WTC11 (cell line): ENCODE data around the gene ZNF367. TPM values are rescaled to one million over a fixed set of nuclear protein-coding genes. Genes with fewer than 3 reads are reported as not detected.

ENCODE experiments used
- ATAC-seq: fragments of 200-7000 bp; cut with Tn5 transposase; 2 replicates; pipeline ENCODE4 v1.10.0; 2021; ENCODE audit warnings: mild to moderate bottlenecking, moderate library complexity
- CTCF ChIA-PET: fragments of 300-600 bp; sonication (Branson Sonifier 250); formaldehyde crosslinking; loops from one replicate; lab custom pipeline; 2021; ENCODE audit warnings: antibody characterized with exemption; lab: Charles Lee
- POLR2A ChIA-PET: fragments of 350-600 bp; sonication (Branson Sonifier 250); formaldehyde crosslinking; loops from one replicate; lab custom pipeline; 2021; ENCODE audit warnings: antibody characterized with exemption; lab: Charles Lee
- DNase-seq: peaks from one replicate; pipeline ENCODE4 v3.0.0; 2021; ENCODE audit warnings: low spot score
- H3K27ac Mint-ChIP-seq: 2 replicates; pipeline ENCODE4 v1.8.0; 2021; ENCODE audit warnings: mixed read lengths
- H3K27me3 Mint-ChIP-seq: 2 replicates; pipeline ENCODE4 v1.8.0; 2021; ENCODE audit warnings: low read depth, mild to moderate bottlenecking, moderate library complexity, mixed read lengths
- H3K36me3 Mint-ChIP-seq: 2 replicates; pipeline ENCODE4 v1.8.0; 2021; ENCODE audit warnings: mixed read lengths
- H3K4me1 Mint-ChIP-seq: 2 replicates; pipeline ENCODE4 v1.8.0; 2022; ENCODE audit warnings: mixed read lengths
- H3K4me3 Mint-ChIP-seq: 2 replicates; pipeline ENCODE4 v1.8.0; 2021; ENCODE audit warnings: mild to moderate bottlenecking, moderate library complexity, mixed read lengths
- H3K9me3 Mint-ChIP-seq: 2 replicates; pipeline ENCODE4 v1.8.0; 2021; ENCODE audit warnings: mixed read lengths
- ARID4B ChIP-seq: sonication (generic); formaldehyde crosslinking; IDR thresholded peaks from 2 replicates; pipeline ENCODE4 v1.8.0; 2023; ENCODE audit warnings: missing genetic modification reagents, mild to moderate bottlenecking, borderline replicate concordance
- ATF3 ChIP-seq: sonication (generic); formaldehyde crosslinking; conservative IDR thresholded peaks from 2 replicates; pipeline ENCODE4 v1.8.1; 2022; ENCODE audit warnings: mild to moderate bottlenecking, missing genetic modification reagents
- CDX4 ChIP-seq: fragments of 250-450 bp; sonication (Bioruptor Pico); IDR thresholded peaks from 2 replicates; pipeline ENCODE4 v1.9.0; 2021; ENCODE audit warnings: moderate library complexity, mild to moderate bottlenecking, inconsistent platforms, borderline replicate concordance
- CREB1 ChIP-seq: sonication (generic); formaldehyde crosslinking; IDR thresholded peaks from 2 replicates; pipeline ENCODE4 v1.8.0; 2023; ENCODE audit warnings: mild to moderate bottlenecking, missing genetic modification reagents
- E2F4 ChIP-seq: sonication (generic); formaldehyde crosslinking; IDR thresholded peaks from 2 replicates; pipeline ENCODE4 v1.8.1; 2022; ENCODE audit warnings: low read depth, mild to moderate bottlenecking, moderate library complexity, missing genetic modification reagents, borderline replicate concordance
- HMGXB4 ChIP-seq: sonication (generic); formaldehyde crosslinking; IDR thresholded peaks from 2 replicates; pipeline ENCODE4 v1.8.1; 2023; ENCODE audit warnings: mild to moderate bottlenecking, moderate library complexity, missing genetic modification reagents
- IRF1 ChIP-seq: sonication (generic); formaldehyde crosslinking; IDR thresholded peaks from 2 replicates; pipeline ENCODE4 v1.8.0; 2023; ENCODE audit warnings: missing genetic modification reagents
- MAX ChIP-seq: sonication (generic); formaldehyde crosslinking; IDR thresholded peaks from 2 replicates; pipeline ENCODE4 v1.8.0; 2022; ENCODE audit warnings: mild to moderate bottlenecking, missing genetic modification reagents
- MYBL2 ChIP-seq: sonication (generic); formaldehyde crosslinking; IDR thresholded peaks from 2 replicates; pipeline ENCODE4 v1.8.1; 2023; ENCODE audit warnings: mild to moderate bottlenecking, moderate library complexity, missing genetic modification reagents
- NFE2L1 ChIP-seq: sonication (generic); formaldehyde crosslinking; IDR thresholded peaks from 2 replicates; pipeline ENCODE4 v1.8.1; 2023; ENCODE audit warnings: missing genetic modification reagents
- SMAD3 ChIP-seq: sonication (generic); formaldehyde crosslinking; IDR thresholded peaks from 2 replicates; pipeline ENCODE4 v1.8.0; 2022; ENCODE audit warnings: missing genetic modification reagents, mild to moderate bottlenecking, borderline replicate concordance
- ZBTB43 ChIP-seq: sonication (generic); formaldehyde crosslinking; IDR thresholded peaks from 2 replicates; pipeline ENCODE4 v1.8.1; 2023; ENCODE audit warnings: mild to moderate bottlenecking, missing genetic modification reagents
- ZNF281 ChIP-seq: sonication (generic); formaldehyde crosslinking; IDR thresholded peaks from 2 replicates; pipeline ENCODE4 v1.8.0; 2023; ENCODE audit warnings: mild to moderate bottlenecking, missing genetic modification reagents
- total RNA-seq: library from RNA; stranded (reverse); gene quantifications from 3 replicates; pipeline ENCODE4 v1.2.3, GENCODE V29; 2021

The ZNF367 gene
- total RNA-seq, 1 experiment from 2014 or later: 7.4 TPM

- TF ChIP-seq E2F4 (CRISPR knock-in tag) (peak; percentile 89; the same call in 1 of the 2 replicates), MYBL2 (CRISPR knock-in tag) (0 out of 2 replicates have a peak, but pooled peaks have one; percentile 41), SMAD3 (CRISPR knock-in tag) (0 out of 2 replicates have a peak, but pooled peaks have one; percentile 33), IRF1 (CRISPR knock-in tag) (no peak), NFE2L1 (CRISPR knock-in tag) (peak; percentile 73; the same call in 1 of the 2 replicates), HMGXB4 (peak; percentile 42; the same call in 1 of the 2 replicates), ZBTB43 (CRISPR knock-in tag) (peak; percentile 61; the same call in 1 of the 2 replicates), CREB1 (CRISPR knock-in tag) (peak; percentile 73; the same call in 1 of the 2 replicates), ARID4B (peak; percentile 82; the same call in 1 of the 2 replicates)
These were observed at the start of gene ZNF367 (continued) for GRCh38 chr9:96418083-96418919.

- no peaks in the 10 kb centered on the region for H3K9me3 Mint-ChIP-seq
- DNase-seq (no peak), ATAC-seq (no peak)
- peaks cover 14% of the 10 kb centered on the region for H3K4me1 Mint-ChIP-seq
- no peak overlapping the region for H3K4me3 Mint-ChIP-seq
- no peak overlapping the region for H3K27ac Mint-ChIP-seq
- ChIA-PET CTCF (no interaction called here), POLR2A (no interaction called here)
- H3K36me3 Mint-ChIP-seq: peaks cover 31% of the 10 kb centered on the region
- no peak for TF ChIP-seq CDX4
- TF ChIP-seq MAX (CRISPR knock-in tag): no peak
- TF ChIP-seq ATF3 (CRISPR knock-in tag): no peak
- no peak for TF ChIP-seq ZNF281 (CRISPR knock-in tag)
- no peak for TF ChIP-seq MYBL2 (CRISPR knock-in tag)
- H3K27me3 Mint-ChIP-seq: no peaks in the 10 kb centered on the region
These were observed 49.6 kb upstream of the ZNF367 start for GRCh38 chr9:96467784-96468183.
